ENCODE measurements around the gene THRB.

Gene THRB

DNA sequence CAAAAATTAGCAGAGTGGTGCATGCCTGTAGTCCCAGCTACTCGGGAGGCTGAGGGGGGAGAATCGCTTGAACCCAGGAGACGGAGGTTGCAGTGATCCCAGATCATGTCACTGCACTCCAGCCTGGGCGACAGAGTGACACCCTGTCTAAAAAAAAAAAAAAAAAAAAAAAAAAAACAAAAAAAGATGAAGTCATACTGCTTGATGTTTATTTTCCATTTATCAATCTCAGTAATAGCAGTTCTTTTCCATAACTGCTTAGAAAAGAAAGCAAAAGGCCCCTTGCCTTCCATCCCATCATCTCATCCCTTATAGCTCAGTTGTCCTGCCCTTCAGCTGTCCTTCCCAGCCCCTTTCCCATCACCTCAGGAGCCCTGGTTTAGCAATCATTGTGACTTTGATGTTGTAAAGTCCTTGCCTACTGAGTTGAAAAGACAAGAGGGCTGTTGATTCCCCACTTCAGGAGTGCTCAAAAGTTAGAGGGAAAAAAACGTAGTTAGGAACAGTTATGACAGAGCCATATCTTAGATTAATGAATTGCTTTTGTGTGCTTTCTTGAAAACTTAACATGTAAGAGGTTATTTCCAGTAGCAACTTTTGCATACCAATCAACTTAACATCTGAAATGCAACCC is 18.0 kb upstream of the THRB start:
- no peak for DNase-seq (ENCODE audit: low read depth in 2 of 2)

DNA sequence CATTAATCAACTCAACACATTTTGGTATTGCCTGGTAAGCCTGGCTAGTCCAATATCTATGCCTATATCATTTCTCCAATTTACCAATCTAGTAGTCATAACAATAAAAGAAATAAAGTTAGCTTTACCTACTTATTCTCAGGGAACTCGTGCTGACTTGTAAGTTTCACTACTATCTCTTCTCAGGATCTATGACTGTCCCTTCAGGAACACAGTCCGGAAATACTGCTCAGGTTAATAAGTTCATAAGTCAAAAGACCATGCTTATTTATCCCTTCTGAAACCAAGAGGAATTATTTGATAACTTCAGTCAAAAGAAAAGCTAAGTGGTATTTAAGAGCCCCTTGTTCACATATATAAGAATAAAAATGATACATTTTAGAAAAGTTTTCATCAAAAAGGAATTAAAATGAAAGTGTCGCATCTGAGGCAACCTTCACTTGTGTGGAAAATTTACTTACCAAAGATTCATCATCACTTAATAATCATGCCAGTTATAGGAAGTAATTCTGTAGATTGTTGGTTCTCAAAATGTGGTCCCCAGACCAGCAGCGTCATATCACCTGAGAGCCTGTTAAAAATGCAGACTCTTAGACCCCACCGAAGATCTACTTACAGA is 15.5 kb upstream of the THRB start:
- no peak for DNase-seq (ENCODE audit: low read depth in 2 of 2)

DNA sequence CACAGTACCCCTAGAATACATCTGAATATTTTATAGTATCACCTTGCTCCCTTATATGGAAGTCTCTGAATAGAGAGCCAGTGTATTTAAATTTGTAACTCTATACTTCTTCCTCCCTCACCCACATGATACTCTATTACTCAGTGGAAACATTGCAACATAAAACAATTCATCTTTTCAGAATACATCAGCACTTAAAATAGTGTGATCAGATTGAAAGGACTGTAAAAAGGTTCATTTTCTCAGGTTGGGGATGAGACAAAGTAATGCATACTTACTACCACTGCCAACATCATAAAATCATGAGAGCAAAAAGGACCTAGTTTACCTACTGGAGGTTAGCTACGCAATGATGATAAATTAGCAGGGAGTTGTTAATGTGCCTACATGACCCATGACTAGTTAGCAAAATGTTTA is 13.8 kb upstream of the THRB start:
- peak; percentile 67 to 71 for DNase-seq (ENCODE audit: low read depth in 2 of 2)

DNA sequence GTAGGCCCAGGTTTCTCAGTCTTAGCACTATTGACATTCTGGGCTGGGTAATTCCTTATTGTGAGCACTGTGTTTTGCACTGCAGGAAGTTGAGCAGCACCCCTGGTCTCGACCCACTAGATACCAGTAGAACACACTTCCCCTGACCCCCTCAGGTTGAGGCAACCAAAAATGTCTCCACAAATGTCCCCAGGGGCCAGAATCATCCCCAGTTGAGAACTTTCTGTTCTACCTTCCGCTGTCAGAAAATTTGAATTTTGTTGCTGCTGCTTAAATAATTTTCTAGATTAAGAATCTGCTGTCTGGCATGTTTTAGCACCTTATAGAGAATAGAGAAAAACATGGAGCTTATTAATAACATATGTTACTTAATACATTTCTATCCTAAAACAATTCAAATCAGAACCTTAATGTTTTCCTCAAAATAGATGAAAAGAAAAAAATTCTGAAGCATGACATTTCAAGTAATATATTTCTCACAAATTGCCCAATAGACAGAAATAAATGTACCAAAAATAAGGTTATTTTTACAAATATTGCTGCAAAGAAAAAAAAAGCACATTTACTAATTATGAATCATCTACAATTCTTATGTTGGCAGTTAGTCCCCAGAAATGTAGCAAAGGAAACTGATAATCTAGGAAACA is 13.2 kb upstream of the THRB start:
- no peak for DNase-seq (ENCODE audit: low read depth in 2 of 2)

DNA sequence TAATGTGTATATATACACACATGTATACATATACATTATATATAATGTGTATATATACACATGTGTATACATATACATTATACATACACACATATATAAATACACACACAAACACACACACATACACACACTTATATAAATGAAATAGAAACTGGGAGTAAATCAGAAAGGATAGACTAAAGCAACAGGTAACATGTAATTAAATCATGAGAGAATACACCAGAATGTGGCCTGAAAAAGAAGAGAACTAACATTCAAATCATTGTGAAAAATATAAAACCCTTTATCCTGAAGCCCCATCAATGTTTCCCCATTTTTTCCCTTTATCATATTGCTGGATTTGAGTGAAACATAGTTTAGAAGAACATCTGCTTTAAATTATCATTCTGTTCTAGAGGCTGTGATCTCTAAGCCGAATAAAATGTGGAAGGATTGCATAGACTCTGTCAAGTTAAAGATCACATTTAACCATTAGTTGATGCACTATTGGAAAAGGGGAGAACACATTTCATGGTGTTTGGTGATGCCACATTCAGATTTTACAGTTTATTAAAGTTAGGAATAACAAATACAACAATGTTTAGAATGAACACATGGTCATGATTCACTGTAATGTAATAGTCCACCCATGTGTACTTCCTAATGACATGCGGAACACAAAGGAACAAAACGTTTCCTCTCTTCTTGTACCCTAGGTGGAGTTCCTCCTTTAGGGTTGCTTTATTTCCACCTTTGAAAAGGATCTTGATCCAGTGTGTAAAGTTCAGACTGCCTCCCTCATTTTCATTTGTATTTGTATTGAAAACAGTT is 12.5 kb upstream of the THRB start:
- peak; percentile 68 to 72 for DNase-seq (ENCODE audit: low read depth in 2 of 2)

DNA sequence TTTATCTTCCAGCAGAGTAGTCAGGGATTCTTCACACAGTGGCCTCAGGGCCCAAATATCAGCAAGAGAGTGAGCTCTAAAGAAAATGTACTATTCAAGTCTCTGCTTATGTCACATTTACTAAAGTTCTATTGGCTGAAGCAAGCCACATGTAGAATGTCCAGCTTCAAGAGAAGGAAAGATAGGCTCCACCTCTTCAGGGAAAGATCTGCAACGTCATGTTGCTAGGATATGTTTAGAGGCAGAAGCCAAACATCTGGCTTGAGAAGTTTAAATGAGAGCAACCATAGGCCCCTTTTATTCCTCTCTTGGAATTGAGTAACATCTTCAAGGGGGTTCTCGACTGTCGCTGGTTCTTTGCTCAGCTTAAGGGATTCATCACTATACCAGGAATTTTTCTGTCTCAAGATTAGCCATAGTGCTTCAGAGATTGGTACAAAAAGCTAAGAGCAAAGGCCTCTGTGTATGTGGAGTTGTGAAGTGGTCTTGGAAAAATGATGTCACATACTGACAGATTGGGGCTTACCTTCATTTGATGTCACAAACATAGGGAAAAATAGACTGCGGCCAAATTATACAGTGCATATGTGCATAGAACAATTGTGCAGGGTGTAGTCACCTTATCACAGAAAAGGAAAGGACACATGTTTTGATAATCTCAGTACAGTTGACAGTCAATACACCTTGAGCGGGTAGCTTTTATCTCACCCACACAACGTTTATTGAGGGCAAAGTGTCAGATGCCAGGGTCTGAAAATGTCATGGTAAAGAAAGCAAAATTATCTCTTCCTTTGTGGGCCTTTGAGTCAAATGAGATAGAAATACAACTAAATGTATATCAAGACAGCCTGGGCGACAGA is 11.3 kb upstream of the THRB start:
- peak; percentile 84 to 85 for DNase-seq (ENCODE audit: low read depth in 2 of 2)

DNA sequence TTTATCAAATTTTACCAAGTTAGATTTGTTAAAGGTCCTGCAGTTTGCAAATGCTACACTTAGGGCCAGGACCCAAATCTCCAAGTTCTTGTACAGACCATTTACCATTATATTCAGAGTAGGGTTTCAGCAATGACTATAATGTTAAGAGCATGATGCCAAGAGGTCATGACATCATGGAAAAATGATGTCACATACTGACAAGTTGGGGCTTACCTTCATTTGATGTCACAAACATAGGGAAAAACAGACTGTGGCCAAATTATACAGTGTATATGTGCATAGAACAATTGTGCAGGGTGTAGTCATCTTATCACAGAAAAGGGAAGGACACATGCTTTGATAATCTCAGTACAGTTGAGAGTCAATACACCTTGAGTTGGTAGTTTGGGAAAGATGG is 10.1 kb upstream of the THRB start:
- no peak for DNase-seq (ENCODE audit: low read depth in 2 of 2)

DNA sequence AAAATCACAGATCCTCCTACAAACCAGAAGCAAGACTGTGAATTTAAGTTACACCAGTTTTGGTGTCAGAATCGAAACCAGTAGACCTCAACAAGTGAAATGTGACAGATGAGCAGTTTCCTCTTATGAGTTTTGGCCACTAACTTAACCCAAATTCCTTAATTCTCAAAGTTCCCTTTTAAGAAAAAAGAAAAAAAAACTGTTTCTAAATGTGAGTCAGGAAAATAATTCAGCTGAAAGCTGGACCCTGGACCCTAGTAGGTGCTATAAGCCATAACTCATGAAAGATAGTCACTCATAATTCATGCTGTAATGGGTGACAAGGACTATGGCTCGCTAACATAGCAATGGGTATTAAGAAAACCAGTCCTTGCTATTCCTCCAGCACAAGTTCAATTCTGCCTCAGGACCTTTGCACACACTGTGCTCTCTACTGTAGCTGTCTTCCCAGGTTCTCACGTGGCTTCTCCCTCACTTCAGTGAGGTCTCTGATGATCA is 9.0 kb upstream of the THRB start:
- no peak for DNase-seq (ENCODE audit: low read depth in 2 of 2)

DNA sequence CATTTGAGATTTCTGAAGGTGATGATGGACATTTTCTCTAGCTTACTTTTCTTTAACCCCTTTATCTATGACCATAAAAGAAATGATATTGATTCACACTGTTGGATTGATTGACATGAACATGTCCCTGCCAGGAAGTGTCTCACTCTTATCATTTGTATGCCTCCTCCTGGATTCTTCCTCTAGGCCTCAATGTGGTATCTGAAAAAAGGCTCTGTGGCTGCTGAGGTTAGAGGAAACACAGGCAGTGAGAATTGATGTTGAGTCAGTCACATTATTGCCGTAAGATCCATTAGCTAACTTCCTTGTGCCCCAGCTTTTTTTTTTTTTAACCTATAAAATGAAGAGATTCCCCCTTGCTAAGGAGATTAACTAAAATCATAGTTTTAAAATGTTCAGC is 8.0 kb upstream of the THRB start:
- peak in 1 of 2 experiments; percentile 48 for DNase-seq (ENCODE audit: low read depth in 2 of 2)

DNA sequence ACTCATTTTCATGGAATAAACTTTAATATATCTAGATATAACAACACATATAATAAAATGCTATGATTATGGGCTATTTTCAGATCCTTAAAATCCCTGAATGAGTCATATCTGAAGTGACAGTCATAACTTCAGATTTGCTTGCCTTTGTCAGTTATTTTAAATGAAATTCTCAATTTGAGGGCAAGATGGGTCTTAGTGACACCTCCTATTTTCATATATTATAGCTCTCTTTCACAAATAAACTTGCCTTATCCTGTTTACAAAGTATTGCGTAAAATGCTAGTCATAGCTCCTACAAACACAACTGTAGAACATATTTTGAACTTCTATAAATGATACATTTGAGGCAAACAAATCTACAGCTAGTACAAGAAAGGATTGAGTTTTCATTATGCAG is 6.2 kb upstream of the THRB start:
- no peak for DNase-seq (ENCODE audit: low read depth in 2 of 2)

DNA sequence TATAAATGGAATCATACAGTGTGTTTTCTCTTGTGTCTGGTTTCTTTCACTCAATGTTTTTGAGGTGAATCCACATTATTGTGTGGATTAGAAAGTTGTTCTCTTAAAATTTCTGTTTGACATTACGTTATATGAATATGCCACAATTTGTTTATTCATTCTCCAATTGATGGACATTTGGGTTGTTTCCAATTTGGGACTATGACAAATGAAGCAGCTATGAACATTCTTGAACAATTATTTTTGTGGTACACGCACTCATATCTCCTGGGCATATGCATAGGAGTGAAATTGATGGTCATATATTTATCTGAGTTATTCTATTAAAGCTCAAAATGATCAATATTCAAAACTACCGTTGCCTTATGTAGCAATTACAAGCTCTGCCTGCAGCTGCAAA is 5.3 kb upstream of the THRB start:
- no peak for DNase-seq (ENCODE audit: low read depth in 2 of 2)

DNA sequence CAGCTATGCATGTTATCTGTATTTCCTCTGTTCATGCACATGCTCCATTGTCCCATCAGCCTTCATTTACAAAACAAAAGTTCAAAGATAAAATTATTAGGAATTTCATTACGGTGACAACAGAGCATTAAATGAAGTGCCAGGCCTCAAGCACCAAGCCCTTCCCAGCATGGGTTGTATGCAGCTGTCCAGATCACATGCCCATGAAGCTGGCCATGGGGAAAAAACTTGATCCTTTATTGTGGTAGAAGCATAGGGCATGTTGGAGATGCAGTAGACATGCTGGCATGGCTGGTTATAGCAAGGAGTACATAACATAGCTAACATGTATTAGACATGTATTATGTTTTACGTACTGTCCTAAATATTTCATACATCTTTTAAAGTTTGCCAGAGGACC is 4.1 kb upstream of the THRB start:
- no peak for DNase-seq (ENCODE audit: low read depth in 2 of 2)

DNA sequence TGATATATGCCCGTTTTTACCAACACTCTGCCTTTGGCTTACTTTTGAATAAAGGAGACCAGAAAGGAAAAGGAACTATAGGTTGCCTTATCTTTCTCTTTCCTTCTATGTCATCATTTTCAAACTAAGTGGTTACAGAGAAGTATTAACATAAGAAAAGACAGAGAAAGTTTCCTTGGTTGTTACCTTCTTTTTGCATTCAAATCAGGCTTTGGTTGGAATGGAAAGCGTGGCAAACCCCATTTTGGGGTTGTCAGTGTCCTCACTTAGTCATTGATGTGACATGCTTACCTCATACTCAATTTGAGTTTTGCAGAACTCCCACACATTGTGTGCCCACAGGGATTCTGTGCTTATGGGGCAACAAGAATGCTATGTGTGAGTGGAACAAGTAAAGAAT is 3.7 kb upstream of the THRB start:
- DNase-seq (ENCODE audit: low read depth in 2 of 2), result no peak

DNA sequence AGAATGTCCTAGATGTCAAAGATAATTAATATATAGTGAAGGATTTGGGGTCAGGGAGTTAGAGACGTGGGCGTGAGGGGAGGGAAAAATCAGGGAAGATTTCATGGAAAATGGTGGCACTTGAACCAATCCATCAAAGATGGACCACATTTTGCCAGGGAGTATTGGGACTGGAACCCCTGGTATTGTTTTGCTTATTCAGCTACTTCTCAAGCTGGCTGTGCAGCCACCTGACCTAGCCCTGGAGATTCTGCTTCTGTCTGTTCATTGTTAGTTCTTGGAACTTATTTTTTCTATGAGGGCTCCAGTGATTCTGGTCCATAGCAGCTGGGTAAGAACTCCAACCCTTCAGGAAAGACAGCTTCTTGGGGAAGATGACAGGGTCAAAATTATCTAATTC is 3.3 kb upstream of the THRB start:
- no peak for DNase-seq (ENCODE audit: low read depth in 2 of 2)

DNA sequence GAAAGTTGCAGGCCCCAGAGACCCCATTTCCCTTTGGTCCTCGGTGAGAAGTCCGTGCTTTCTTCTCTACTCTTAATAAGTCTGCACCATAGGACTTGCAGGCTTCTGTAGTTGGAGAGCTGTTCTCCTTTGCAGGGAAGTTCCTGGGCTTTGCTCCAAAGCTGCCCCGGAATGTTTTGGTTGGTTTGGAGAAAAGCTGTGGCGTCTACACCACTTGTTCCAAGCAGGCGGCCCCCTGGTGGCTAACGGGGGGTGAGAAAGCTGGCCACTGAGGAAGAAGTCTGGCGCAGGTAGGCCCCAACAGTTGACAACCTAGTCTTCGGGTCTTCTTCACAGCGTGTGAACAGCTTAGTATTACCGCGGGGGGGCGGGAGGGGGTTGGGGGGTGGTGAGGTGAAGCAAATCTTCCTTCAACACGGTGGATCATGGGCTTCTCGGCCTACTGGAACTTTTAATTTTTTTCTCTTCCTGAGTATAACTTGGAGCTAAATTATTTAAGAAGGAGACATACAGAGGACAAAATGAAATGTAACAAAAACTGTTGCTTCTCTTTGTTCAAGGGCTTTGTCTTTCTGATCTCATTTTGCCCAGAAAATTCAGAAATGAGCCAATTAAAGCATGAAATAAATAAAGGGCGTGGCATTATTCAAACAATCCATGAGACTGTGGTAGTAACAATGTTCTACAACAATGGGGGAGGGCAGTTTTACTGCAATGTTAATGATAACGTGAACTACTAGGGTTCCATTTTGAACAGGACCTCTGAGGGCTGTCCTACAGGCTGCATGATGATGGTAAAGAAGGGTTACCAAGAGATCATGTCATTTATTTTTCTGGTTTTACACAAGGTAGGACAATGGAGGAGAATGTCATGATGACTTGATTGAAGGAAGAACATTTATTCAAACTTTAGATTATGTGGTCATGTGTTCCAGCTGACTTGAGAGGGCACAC is 2.2 kb upstream of the THRB start:
- DNase-seq (ENCODE audit: low read depth in 2 of 2), result peak; percentile 72 to 78

DNA sequence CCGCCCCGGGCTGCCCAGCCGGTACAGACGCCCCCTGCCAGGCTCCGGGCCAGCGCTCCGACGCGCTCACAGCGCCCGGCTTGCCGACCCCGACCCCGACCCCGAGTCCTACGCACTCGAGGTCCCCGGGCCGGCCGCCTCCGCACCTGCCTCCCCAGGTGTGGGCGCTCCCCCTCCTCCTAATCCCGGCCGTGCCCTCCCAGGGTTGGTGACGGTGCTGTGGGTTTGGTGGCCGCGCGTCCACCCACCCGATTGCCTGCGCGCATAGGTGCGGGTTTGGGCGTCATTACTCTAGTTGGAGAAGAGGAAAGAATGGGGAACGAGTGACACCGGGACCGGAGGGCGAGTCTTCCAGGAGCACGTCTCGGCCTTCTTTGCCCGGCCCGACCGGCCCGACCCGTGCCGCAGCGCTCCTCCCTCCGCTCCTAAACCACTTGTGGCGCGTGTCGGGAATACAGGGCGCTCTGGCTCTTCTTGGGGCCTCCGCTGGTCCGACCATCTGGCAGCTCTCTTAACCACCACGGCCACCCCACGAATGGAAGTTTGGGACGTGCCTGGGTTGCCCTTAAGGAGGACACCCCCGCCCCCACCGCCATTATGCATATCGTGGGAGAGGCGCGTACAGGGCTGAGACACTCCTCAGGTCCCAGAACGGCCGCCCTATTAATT is 810 bp upstream of the THRB start:
- no peak for DNase-seq (ENCODE audit: low read depth in 2 of 2)

DNA sequence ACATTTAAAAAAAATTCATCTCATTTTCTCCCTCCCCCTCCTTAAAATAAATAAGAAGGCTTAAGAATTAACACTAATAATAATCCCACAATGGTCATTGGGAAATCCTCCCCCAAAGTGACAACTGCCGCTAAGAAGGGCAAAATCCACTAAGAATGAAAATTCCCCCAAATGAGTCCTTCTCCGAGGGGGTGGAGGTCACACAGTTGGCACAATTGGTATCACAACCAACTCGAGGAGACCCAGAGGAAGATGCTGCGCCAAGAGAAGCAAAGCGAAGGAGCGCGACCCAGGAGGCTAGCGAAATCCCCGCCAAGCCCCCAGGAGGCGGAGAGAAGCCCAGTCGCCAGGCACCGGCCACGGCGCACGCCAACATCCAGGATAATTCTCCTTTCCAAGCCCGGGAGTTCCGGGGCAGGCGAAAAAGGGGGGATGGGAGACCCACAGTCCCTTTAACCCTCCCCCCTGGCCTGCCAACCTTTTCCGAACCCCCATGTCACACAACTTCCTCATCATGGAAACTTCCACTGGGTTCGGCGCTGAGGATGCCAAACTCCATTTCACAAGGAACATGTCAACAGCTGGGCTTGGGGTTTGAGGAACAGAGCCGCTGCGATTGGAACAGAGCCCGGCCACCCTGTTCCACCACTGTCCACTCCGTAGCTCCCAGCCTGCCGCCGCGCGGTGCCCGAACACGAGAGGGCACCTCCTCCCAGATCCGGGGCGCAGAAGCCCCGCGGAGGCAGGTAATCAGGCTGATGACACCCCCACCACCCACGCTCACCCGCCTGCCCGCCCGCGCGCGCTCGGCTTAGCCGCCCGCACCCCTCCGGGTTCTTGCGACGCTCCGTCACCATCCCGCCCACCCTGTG is 668 bp downstream of the THRB start:
- no peak for DNase-seq (ENCODE audit: low read depth in 2 of 2)

DNA sequence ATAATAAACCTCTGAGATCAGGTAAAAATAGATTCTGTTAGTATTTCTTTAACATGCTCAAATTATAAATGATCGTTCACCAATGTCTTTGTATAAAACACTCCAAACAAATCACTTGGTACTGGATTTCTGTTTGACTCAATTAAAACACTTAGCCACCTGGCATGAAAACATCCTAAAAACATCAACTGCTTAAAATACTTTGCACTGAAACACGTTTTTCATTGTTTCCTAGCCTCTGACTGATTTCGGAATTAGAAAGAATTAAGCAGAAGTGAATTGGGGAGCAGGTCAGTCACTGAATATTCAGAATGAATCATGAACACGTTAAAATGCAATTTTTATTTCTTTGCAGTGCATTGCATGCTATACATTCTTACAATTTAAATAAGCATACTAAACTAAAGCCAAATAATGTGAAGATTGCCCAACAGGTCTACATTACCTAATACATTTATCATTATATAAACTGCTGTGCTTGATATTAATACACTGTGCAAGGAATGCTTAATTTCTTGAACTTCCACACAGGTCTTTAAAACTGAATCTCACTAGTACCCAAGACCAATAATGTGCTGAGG is 1.6 kb downstream of the THRB start:
- DNase-seq (ENCODE audit: low read depth in 2 of 2), result no peak
